HCT116 (cell line): ENCODE results near the gene SAG. TPM values are rescaled to one million over a fixed set of nuclear protein-coding genes. Genes with fewer than 3 reads are reported as not detected.

Experiments used
- ATAC-seq: fragments of 200-7000 bp; cut with Tn5 transposase; 2 replicates; pipeline ENCODE4 v1.9.1; 2020; ENCODE audit warnings: mild to moderate bottlenecking, moderate library complexity
- BruUV-seq: library from RNA; stranded (reverse); fragments of 400-500 nt; replicated peaks from 2 replicates; lab custom pipeline; 2021; lab: Mats Ljungman, UMichigan
- CTCF ChIA-PET: fragments of 300-600 bp; sonication (Branson Sonifier 250); formaldehyde crosslinking; loops from one replicate; lab custom pipeline; 2021; ENCODE audit warnings: antibody characterized with exemption; lab: Charles Lee
- POLR2A ChIA-PET: fragments of 300-600, 350-600 bp; sonication (Branson Sonifier 250); formaldehyde crosslinking; loops from one replicate; lab custom pipeline; 2021; ENCODE audit warnings: antibody characterized with exemption; lab: Charles Lee
- RAD21 ChIA-PET, 2 experiments: fragments of 300-600 bp; sonication (Branson Sonifier 250); formaldehyde crosslinking; loops; one replicate each; lab custom pipeline; 2023; ENCODE audit warnings: low total read pairs in 2 of 2; ENCODE audit not compliant: uncharacterized antibody in 2 of 2, unreplicated experiment in 2 of 2, low non-redundant PET in 1 of 2; lab: Charles Lee
- DNase-seq: peaks from one replicate; pipeline ENCODE4 v3.0.0-alpha.2; 2010; ENCODE audit warnings: low read depth, low spot score
- H2AFZ ChIP-seq: fragments of 200-600 bp; shearing (Covaris generic), sonication (generic); 2 replicates; pipeline ENCODE4 v1.6.1; 2017; ENCODE audit warnings: low read depth, mixed run types, mixed read lengths, antibody characterized with exemption, low read length; ENCODE audit not compliant: poor library complexity, severe bottlenecking
- H3K27ac ChIP-seq: 2 replicates; pipeline ENCODE4 v1.5.1; 2012; ENCODE audit warnings: low read depth, low read length
- H3K27me3 ChIP-seq: fragments of 200-600 bp; sonication (generic); 2 replicates; pipeline ENCODE4 v1.6.1; 2016; ENCODE audit warnings: mixed run types, low read length, mixed read lengths; ENCODE audit not compliant: insufficient read depth
- H3K36me3 ChIP-seq, 2 experiments: fragments of 200-500 bp in 1 of 2; fragments of 200-600 bp in 1 of 2; sonication (Bioruptor generic) in 1 of 2; sonication (generic) in 1 of 2; 2 replicates each; pipeline versions ENCODE4 v1.5.1 to v1.6.1; 2014 to 2016; ENCODE audit warnings: low read length in 2 of 2, inconsistent platforms in 1 of 2, mixed read lengths in 1 of 2, mixed run types in 1 of 2; ENCODE audit not compliant: insufficient read depth in 2 of 2, control insufficient read depth in 1 of 2
- H3K4me1 ChIP-seq, 2 experiments: fragments of 200-600 bp in 1 of 2; sonication (generic) in 1 of 2; 2 replicates each; pipeline versions ENCODE4 v1.5.1 to v1.6.1; 2012 to 2017; ENCODE audit warnings: low read length in 2 of 2, inconsistent platforms in 1 of 2, mild to moderate bottlenecking in 1 of 2, mixed read lengths in 1 of 2, mixed run types in 1 of 2, moderate library complexity in 1 of 2; ENCODE audit not compliant: insufficient read depth in 2 of 2, control insufficient read depth in 1 of 2
- H3K4me2 ChIP-seq: fragments of 200-600 bp; sonication (generic); 2 replicates; pipeline ENCODE4 v1.6.1; 2017; ENCODE audit warnings: mixed run types, low read length, mixed read lengths
- H3K4me3 ChIP-seq, 2 experiments: fragments of 200-600 bp in 1 of 2; sonication (generic) in 1 of 2; replicated peaks in 1 of 2; 2 replicates each; pipeline ENCODE4 v1.5.1; 2011 to 2016; ENCODE audit warnings: low read length in 2 of 2, control low read depth in 1 of 2, low read depth in 1 of 2, mild to moderate bottlenecking in 1 of 2, mixed read lengths in 1 of 2, mixed run types in 1 of 2
- H3K79me2 ChIP-seq: fragments of 200-600 bp; sonication (generic); 2 replicates; pipeline ENCODE4 v1.6.1; 2017; ENCODE audit warnings: mild to moderate bottlenecking, mixed run types, low read length, moderate library complexity, mixed read lengths; ENCODE audit not compliant: insufficient read depth
- H3K9ac ChIP-seq: fragments of 200-600 bp; sonication (generic); 2 replicates; pipeline ENCODE4 v1.6.1; 2016; ENCODE audit warnings: low read length, mixed read lengths
- H3K9me2 ChIP-seq: fragments of 200-600 bp; sonication (generic), shearing (Covaris generic); 2 replicates; pipeline ENCODE4 v1.6.1; 2017; ENCODE audit warnings: mixed run types, mild to moderate bottlenecking, moderate library complexity; ENCODE audit not compliant: insufficient read depth
- H3K9me3 ChIP-seq, 2 experiments: fragments of 200-500 bp in 1 of 2; fragments of 200-600 bp in 1 of 2; sonication (Bioruptor generic) in 1 of 2; sonication (generic) in 1 of 2; 2 replicates each; pipeline ENCODE4 v1.6.1; 2014 to 2017; ENCODE audit warnings: low read length in 2 of 2, mixed read lengths in 2 of 2, inconsistent platforms in 1 of 2, low read depth in 1 of 2, mild to moderate bottlenecking in 1 of 2, mixed run types in 1 of 2, moderate library complexity in 1 of 2; ENCODE audit not compliant: control insufficient read depth in 1 of 2, insufficient read depth in 1 of 2
- H4K20me1 ChIP-seq: fragments of 200-600 bp; sonication (generic), shearing (Covaris generic); 2 replicates; pipeline ENCODE4 v1.6.1; 2017; ENCODE audit warnings: mixed run types, mild to moderate bottlenecking, moderate library complexity; ENCODE audit not compliant: insufficient read depth
- CBX3 ChIP-seq: IDR thresholded peaks from 2 replicates; pipeline ENCODE4 v1.6.1; 2012; ENCODE audit warnings: low read depth
- CEBPB ChIP-seq: IDR thresholded peaks from 2 replicates; pipeline ENCODE4 v1.6.1; 2012; ENCODE audit warnings: low read depth
- EGR1 ChIP-seq: IDR thresholded peaks from 2 replicates; pipeline ENCODE4 v1.6.1; 2012; ENCODE audit warnings: low read depth
- EZH2 ChIP-seq: fragments of 200-600 bp; sonication (generic); IDR thresholded peaks from 2 replicates; pipeline ENCODE4 v1.6.1; 2017; ENCODE audit warnings: antibody characterized with exemption, mixed run types
- EZH2phosphoT487 ChIP-seq: fragments of 200-600 bp; IDR thresholded peaks from 2 replicates; pipeline ENCODE4 v1.6.1; 2018; ENCODE audit warnings: antibody characterized with exemption, borderline replicate concordance
- JUND ChIP-seq: IDR thresholded peaks from 2 replicates; pipeline ENCODE4 v1.6.1; 2012
- POLR2A ChIP-seq: IDR thresholded peaks from 2 replicates; pipeline ENCODE4 v1.7.0; 2011; ENCODE audit warnings: borderline replicate concordance; ENCODE audit not compliant: insufficient read depth, insufficient read length; ENCODE audit errors: extremely low read depth
- POLR2AphosphoS5 ChIP-seq: IDR thresholded peaks from 2 replicates; pipeline ENCODE4 v1.6.1; 2011; ENCODE audit warnings: mild to moderate bottlenecking, low read depth, low read length, moderate library complexity
- RAD21 ChIP-seq: IDR thresholded peaks from 2 replicates; pipeline ENCODE4 v1.6.1; 2012; ENCODE audit warnings: low read depth, mild to moderate bottlenecking
- SIN3A ChIP-seq: IDR thresholded peaks from 2 replicates; pipeline ENCODE4 v1.6.1; 2012; ENCODE audit warnings: low read depth
- TCF7L2 ChIP-seq: IDR thresholded peaks from 2 replicates; pipeline ENCODE4 v1.7.0; 2011; ENCODE audit warnings: borderline replicate concordance, inconsistent platforms; ENCODE audit not compliant: insufficient read depth, insufficient read length; ENCODE audit errors: extremely low read depth
- YY1 ChIP-seq: IDR thresholded peaks from 2 replicates; pipeline ENCODE4 v1.6.1; 2011; ENCODE audit warnings: low read length, low read depth, moderate library complexity, mild to moderate bottlenecking; ENCODE audit not compliant: insufficient replicate concordance; ENCODE audit errors: extremely low read depth
- ZFX ChIP-seq: fragments of 450-650 bp; IDR thresholded peaks from 2 replicates; pipeline ENCODE4 v1.6.1; 2017
- ZNF274 ChIP-seq: fragments of 200-500 bp; sonication (Bioruptor generic); IDR thresholded peaks from 2 replicates; pipeline ENCODE4 v1.6.1; 2014; ENCODE audit warnings: mild to moderate bottlenecking, low read depth, low read length, inconsistent platforms
- intact Hi-C: fragments of 100-400 bp; cut with micrococcal nuclease; formaldehyde crosslinking; loops from 2 replicates; pipeline ENCODE4 v1.10.0; 2022
- total RNA-seq: library from RNA; stranded (reverse); gene quantifications from one replicate; pipeline ENCODE4 v1.2.1, GENCODE V29; 2021; ENCODE audit not compliant: unreplicated experiment
- TF ChIP-seq, protein P1 (sequence below): IDR thresholded peaks from 2 replicates; pipeline ENCODE4 v1.6.1; 2012; ENCODE audit warnings: low read depth
- TF ChIP-seq, protein P2 (sequence below): IDR thresholded peaks from 2 replicates; pipeline ENCODE4 v1.6.1; 2012
- TF ChIP-seq, protein P3 (sequence below), 3 experiments: fragments of 200-600 bp in 1 of 3; sonication (generic) in 1 of 3; IDR thresholded peaks in 2 of 3; conservative IDR thresholded peaks in 1 of 3; 2 replicates each; pipeline ENCODE4 v1.5.1; 2012 to 2017; ENCODE audit warnings: low read depth in 2 of 3, low read length in 2 of 3, antibody characterized with exemption in 1 of 3, borderline replicate concordance in 1 of 3, control low read depth in 1 of 3, mild to moderate bottlenecking in 1 of 3, mixed read lengths in 1 of 3, mixed run types in 1 of 3, moderate library complexity in 1 of 3; ENCODE audit not compliant: insufficient read depth in 1 of 3

SAG gene
- total RNA-seq, 1 experiment from 2014 or later, result not detected

DNA sequence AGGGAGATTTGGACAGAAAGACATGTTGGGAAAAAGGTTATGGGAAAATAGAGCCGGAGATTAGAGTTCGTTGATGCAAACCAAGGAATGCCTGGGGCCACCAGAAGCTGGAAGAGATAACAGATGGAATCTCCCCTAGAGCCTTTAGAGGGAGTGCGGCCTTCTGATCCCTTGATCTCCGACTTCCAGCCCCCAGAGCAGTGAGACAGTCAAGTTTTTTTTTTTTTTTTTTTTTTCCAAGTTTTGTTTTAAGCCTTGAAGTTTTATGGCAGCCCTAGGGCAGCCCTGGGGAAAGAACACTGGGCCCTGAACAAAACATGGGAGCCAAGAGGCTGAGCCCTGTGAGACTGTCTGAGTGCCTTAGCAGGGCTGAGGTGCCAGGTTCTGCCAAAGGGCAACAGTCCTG, 53.2 kb downstream of the SAG start:
- H4K20me1 ChIP-seq, result no peaks in the 10 kb centered on the region; the same call in 1 of the 2 replicates
- H3K9me3 ChIP-seq, result no peaks in the 10 kb centered on the region
- H3K36me3 ChIP-seq, result peaks cover 0 to 4% of the 10 kb centered on the region in 2 experiments; a peak in 1 of 4 replicates
- RAD21 ChIA-PET, result no interaction called here
- no peak overlapping the region for H2AFZ ChIP-seq
- H3K4me1 ChIP-seq, result peaks cover 0 to 4% of the 10 kb centered on the region in 2 experiments; a peak in 2 of 4 replicates
- no peak overlapping the region for H3K4me3 ChIP-seq
- H3K27ac ChIP-seq, result no peak overlapping the region
- H3K9me2 ChIP-seq, result no peaks in the 10 kb centered on the region
- TF ChIP-seq EZH2 (no peak), JUND (no peak), ZFX (no peak), RAD21 (no peak), EGR1 (no peak), YY1 (no peak), CBX3 (no peak), ZNF274 (no peak), CEBPB (no peak), EZH2phosphoT487 (no peak), POLR2A (no peak), TCF7L2 (no peak), SIN3A (no peak), POLR2AphosphoS5 (no peak)
- TF ChIP-seq, protein P1, sequence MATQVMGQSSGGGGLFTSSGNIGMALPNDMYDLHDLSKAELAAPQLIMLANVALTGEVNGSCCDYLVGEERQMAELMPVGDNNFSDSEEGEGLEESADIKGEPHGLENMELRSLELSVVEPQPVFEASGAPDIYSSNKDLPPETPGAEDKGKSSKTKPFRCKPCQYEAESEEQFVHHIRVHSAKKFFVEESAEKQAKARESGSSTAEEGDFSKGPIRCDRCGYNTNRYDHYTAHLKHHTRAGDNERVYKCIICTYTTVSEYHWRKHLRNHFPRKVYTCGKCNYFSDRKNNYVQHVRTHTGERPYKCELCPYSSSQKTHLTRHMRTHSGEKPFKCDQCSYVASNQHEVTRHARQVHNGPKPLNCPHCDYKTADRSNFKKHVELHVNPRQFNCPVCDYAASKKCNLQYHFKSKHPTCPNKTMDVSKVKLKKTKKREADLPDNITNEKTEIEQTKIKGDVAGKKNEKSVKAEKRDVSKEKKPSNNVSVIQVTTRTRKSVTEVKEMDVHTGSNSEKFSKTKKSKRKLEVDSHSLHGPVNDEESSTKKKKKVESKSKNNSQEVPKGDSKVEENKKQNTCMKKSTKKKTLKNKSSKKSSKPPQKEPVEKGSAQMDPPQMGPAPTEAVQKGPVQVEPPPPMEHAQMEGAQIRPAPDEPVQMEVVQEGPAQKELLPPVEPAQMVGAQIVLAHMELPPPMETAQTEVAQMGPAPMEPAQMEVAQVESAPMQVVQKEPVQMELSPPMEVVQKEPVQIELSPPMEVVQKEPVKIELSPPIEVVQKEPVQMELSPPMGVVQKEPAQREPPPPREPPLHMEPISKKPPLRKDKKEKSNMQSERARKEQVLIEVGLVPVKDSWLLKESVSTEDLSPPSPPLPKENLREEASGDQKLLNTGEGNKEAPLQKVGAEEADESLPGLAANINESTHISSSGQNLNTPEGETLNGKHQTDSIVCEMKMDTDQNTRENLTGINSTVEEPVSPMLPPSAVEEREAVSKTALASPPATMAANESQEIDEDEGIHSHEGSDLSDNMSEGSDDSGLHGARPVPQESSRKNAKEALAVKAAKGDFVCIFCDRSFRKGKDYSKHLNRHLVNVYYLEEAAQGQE, result no peak
- TF ChIP-seq, protein P2, sequence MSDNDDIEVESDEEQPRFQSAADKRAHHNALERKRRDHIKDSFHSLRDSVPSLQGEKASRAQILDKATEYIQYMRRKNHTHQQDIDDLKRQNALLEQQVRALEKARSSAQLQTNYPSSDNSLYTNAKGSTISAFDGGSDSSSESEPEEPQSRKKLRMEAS, result no peak
- TF ChIP-seq, protein P3, sequence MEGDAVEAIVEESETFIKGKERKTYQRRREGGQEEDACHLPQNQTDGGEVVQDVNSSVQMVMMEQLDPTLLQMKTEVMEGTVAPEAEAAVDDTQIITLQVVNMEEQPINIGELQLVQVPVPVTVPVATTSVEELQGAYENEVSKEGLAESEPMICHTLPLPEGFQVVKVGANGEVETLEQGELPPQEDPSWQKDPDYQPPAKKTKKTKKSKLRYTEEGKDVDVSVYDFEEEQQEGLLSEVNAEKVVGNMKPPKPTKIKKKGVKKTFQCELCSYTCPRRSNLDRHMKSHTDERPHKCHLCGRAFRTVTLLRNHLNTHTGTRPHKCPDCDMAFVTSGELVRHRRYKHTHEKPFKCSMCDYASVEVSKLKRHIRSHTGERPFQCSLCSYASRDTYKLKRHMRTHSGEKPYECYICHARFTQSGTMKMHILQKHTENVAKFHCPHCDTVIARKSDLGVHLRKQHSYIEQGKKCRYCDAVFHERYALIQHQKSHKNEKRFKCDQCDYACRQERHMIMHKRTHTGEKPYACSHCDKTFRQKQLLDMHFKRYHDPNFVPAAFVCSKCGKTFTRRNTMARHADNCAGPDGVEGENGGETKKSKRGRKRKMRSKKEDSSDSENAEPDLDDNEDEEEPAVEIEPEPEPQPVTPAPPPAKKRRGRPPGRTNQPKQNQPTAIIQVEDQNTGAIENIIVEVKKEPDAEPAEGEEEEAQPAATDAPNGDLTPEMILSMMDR (IDR thresholded peaks at IDR 0.05 in 2 of 3, conservative IDR thresholded peaks at IDR 0.05 in 1 of 3; ENCODE audit: borderline replicate concordance in 1 of 3, insufficient read depth in 1 of 3, low read depth in 2 of 3, low read length in 2 of 3), result no peak
- H3K9ac ChIP-seq, result no peak overlapping the region
- intact Hi-C loops, result no loop called here
- BruUV-seq, result no TSS peak
- ATAC-seq (no peak), DNase-seq (no peak)
- H3K27me3 ChIP-seq, result no peaks in the 10 kb centered on the region
- CTCF ChIA-PET, result no interaction called here
- H3K79me2 ChIP-seq, result peaks cover 95% of the 10 kb centered on the region
- H3K4me2 ChIP-seq, result no peak overlapping the region
- POLR2A ChIA-PET, result no interaction called here
